HG03280 (cell line): Measurements from ENCODE around the gene RAP1GAP2.

Experiments
- ATAC-seq: cut with Tn5 transposase; IDR thresholded peaks from one replicate; pipeline ENCODE4 v1.9.1; 2021; ENCODE audit warnings: mild to moderate bottlenecking, moderate library complexity; ENCODE audit not compliant: unreplicated experiment

RAP1GAP2 gene

GRCh38 chr17:2939714-2940351 is 143.6 kb downstream of the RAP1GAP2 start:
- no peak for ATAC-seq

DNA sequence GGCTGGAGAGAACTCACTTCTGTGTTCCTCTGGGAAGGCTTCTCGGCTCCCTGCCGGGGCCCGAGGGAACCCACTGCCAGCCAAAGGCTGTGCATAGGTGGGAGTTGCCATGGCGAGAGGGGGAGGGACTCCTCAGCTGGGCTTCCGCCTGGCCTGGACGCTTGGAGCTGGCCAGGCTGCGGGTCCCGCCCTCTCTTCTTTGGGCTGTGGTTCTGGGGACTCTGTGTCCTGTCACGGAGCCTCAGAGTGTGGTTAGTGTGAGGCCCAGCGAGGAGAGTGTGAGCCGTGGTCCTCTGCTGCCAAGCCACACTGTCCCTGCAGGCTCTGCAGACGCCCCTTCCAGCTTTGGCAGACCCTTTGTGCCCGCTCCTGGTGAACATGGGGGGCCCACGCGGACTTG is 144.1 kb downstream of the RAP1GAP2 start:
- ATAC-seq, result no peak

GRCh38 chr17:2943981-2944380 is 147.7 kb downstream of the RAP1GAP2 start:
- no peak for ATAC-seq

DNA sequence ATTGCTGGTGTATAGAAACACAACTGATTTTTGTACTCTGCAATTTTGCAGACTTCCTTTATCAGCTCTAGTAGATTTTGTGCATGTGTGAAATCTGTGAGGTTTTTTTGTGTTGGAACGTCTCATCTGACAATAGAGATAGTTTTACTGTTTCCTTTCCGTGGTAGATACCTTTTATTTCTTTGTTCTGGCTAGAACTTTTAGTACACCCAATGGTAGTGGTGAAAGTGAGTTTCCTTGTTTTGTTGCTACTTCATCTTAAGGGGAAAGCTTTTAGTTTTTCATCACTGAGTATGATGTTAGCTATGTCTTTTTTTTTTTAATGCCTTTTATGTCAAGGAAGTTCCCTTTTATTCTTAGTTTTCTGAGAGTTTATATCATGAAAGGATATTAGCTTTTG is 149.1 kb downstream of the RAP1GAP2 start:
- ATAC-seq, result no peak

- ATAC-seq, result no peak
These were observed 149.9 kb downstream of the RAP1GAP2 start for GRCh38 chr17:2946144-2946543.

GRCh38 chr17:2947588-2947950 is 151.3 kb downstream of the RAP1GAP2 start:
- no peak for ATAC-seq

GRCh38 chr17:2947996-2948550 is 151.8 kb downstream of the RAP1GAP2 start:
- ATAC-seq, result no peak

DNA sequence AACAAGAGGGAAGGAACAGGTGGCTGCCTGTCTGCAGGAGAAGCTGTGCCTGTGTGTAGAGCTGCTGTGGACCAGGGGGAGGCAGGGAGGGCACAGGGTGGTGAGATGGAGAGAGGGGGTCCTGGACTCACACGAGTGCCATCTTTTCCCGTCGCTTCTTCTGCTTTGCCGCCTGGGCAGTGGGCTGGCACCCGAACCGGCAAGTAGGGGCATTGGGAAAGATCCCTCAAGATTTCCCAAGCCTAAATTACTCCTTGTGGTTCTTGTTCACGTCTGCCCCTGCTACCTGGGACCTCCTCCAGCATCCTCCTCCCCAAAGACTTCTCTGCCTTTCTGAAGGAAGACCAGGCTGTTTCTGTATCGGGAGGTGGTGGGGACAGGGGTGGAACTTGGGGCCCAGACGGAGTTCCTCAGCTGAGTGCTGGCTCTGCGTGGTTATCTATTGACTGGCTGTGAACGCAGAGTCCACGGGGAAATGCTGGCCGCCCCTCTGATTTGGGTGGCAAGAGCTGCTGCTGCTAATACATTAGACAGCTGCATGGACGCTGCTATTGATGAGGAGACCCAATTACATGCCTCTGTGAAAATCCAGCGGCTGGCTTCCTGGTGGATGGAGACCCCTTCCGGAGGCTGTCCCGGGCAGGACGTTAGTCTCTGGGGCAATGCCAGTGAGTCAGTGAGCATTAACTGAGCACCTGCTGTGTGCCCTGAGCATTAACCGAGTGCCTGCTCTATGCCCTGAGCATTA is 152.7 kb downstream of the RAP1GAP2 start:
- no peak for ATAC-seq

GRCh38 chr17:2949469-2950044 is 153.3 kb downstream of the RAP1GAP2 start:
- no peak for ATAC-seq

GRCh38 chr17:2950846-2951245 is 154.6 kb downstream of the RAP1GAP2 start:
- no peak for ATAC-seq

- no peak for ATAC-seq
These were observed 156.1 kb downstream of the RAP1GAP2 start for GRCh38 chr17:2952174-2952845.

- ATAC-seq, result no peak
These were observed 158.7 kb downstream of the RAP1GAP2 start for GRCh38 chr17:2954898-2955445.

GRCh38 chr17:2955931-2956582 is 159.8 kb downstream of the RAP1GAP2 start:
- ATAC-seq, result no peak

- no peak for ATAC-seq
These were observed 161.5 kb downstream of the RAP1GAP2 start for GRCh38 chr17:2957631-2958286.

- no peak for ATAC-seq
These were observed 162.5 kb downstream of the RAP1GAP2 start for GRCh38 chr17:2958706-2959222.

DNA sequence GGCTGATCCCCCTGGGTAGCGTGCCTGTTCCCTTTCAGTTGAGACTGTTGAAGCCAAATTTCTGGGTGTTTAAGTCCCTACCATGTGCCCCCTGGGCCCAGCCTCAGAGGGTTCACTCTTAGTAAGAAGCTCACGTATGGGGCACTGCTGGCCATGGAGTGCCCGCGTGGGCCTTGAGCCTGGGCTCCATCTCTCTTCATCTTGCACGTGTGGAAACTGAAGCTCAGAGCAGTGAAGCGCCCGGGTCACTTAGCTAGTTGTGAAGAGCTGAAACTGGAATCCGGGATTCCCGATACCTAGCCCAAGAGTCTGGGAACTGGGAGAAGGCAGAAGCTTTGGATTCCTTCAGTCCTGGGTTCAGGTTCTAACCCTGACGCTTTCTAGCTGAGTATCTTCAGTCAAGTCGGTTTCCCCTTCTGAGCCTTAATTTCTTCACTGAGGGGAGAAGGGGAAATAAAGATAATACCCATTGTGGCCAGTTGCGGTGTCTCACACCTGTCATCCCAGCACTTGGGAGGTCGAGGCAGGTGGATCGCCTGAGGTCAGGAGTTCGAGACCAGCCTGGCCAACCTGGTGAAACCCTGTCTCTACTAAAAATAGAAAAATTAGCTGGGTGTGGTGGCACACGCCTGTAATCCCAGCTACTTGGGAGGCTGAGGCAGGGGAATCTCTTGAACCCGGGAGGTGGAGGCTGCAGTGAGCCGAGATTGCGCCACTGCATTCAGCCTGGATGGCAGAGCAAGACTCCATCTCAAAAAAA is 163.3 kb downstream of the RAP1GAP2 start:
- ATAC-seq, result no peak

- ATAC-seq, result no peak
These were observed 165.2 kb downstream of the RAP1GAP2 start for GRCh38 chr17:2961446-2961845.

DNA sequence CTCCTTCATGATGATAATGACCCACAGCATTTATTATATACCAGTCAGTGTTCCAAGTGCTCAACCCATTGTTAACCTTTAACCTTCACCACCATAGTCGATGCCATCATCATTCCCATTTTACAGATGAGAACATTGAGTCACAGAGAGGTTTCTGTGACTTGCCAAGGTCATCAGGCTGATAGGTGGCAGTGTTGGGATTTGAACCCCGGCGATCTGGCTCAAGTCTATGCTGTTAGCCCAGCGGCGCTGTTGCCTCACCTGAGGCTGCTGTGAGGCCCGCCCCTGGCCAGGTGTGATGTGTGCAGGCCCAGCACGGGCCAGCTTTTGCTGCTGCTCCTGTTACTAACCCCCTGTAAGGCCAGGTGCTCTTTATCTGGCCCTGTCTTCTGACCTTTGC is 166.0 kb downstream of the RAP1GAP2 start:
- ATAC-seq, result no peak

DNA sequence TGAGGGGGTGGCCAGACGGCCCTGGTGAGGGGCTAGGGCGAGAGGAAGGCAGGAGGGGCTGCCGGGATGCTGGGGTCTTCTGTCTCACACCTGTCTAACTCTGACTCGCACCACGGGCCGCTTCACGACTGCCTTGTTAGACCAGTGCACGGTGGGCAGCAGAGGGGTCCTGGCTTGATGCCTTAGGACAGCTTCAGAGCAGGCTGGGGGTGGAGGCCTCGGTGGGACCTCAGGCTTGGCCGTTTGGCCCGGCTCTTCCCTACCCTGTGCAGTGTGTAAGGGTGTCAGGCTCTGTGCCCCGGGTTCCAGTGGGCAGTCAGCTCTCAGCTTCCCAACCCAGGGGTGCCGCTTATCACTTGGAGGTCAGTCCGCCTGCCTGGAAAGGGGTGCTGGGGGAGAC is 166.5 kb downstream of the RAP1GAP2 start:
- ATAC-seq, result no peak
